GM12878 (cell line): ENCODE data around the gene ZNF146. TPM values are rescaled to one million over a fixed set of nuclear protein-coding genes. Genes with fewer than 3 reads are reported as not detected.
A peak's percentile ranks its signal among the peaks of the same experiment; 100 is the strongest.
"Not testable (repeated sequence)": the region's sequence is repeated elsewhere in the genome, so short reads cannot be mapped to it uniquely, and the experiment has no call there.

Source experiments
- ATAC-seq: fragments of 200-7000 bp; cut with Tn5 transposase; 3 replicates; pipeline ENCODE4 v1.9.1; 2020; ENCODE audit warnings: mild to moderate bottlenecking, moderate library complexity
- BruUV-seq: library from RNA; stranded (reverse); fragments of 400-500 nt; replicated peaks from 2 replicates; lab custom pipeline; 2021; lab: Mats Ljungman, UMichigan
- CTCF ChIA-PET: fragments of 300-600 bp; sonication (Branson Sonifier 250); formaldehyde crosslinking; extraction: SDS; loops from one replicate; lab custom pipeline; 2021; ENCODE audit warnings: inconsistent platforms; lab: Yijun Ruan, JAX
- POLR2A ChIA-PET: fragments of 350-600 bp; formaldehyde crosslinking; extraction: SDS; loops from one replicate; lab custom pipeline; 2021; ENCODE audit warnings: inconsistent platforms; lab: Charles Lee
- RAD21 ChIA-PET: fragments of 300-600 bp; sonication (Branson Sonifier 250); formaldehyde crosslinking; loops from one replicate; lab custom pipeline; 2023; ENCODE audit warnings: antibody characterized with exemption; ENCODE audit not compliant: unreplicated experiment; lab: Charles Lee
- SMC1A ChIA-PET: fragments of 300-600 bp; sonication (Branson Sonifier 250); formaldehyde crosslinking; loops from one replicate; lab custom pipeline; 2023; ENCODE audit not compliant: unreplicated experiment, uncharacterized antibody; lab: Charles Lee
- DNase-seq: peaks from one replicate; pipeline ENCODE4 v3.0.0-alpha.2; 2011; ENCODE audit warnings: low read depth, low spot score
- FAIRE-seq: peaks from 3 replicates; lab custom pipeline; 2011; peaks lifted over from hg19 to GRCh38; lab: Jason Lieb, UNC
- H2AFZ ChIP-seq: 2 replicates; pipeline ENCODE4 v1.6.0; 2011; ENCODE audit warnings: low read depth, low read length, control low read depth; ENCODE audit not compliant: control insufficient read depth
- H3K27ac ChIP-seq: 2 replicates; pipeline ENCODE4 v1.5.1; 2011; ENCODE audit warnings: control low read depth; ENCODE audit not compliant: control insufficient read depth, insufficient read depth
- H3K27me3 ChIP-seq, 2 experiments: replicated peaks in 1 of 2; 2 replicates each; pipeline versions ENCODE4 v1.6.0 to v1.6.1; 2011; ENCODE audit warnings: low read length in 1 of 2; ENCODE audit not compliant: control insufficient read depth in 2 of 2, insufficient read depth in 2 of 2
- H3K36me3 ChIP-seq, 2 experiments: 2 replicates each; pipeline ENCODE4 v1.5.1; 2011; ENCODE audit warnings: low read length in 1 of 2; ENCODE audit not compliant: control insufficient read depth in 2 of 2, insufficient read depth in 2 of 2
- H3K4me1 ChIP-seq: 2 replicates; pipeline ENCODE4 v1.6.1; 2011; ENCODE audit warnings: mild to moderate bottlenecking, low read length, moderate library complexity, mixed read lengths; ENCODE audit not compliant: control insufficient read depth, insufficient read depth
- H3K4me2 ChIP-seq: 2 replicates; pipeline ENCODE4 v1.6.0; 2011; ENCODE audit warnings: control low read depth; ENCODE audit not compliant: control insufficient read depth, insufficient read depth
- H3K4me3 ChIP-seq: fragments of 200-600 bp; sonication (generic); 2 replicates; pipeline ENCODE4 v1.5.1; 2016
- H3K79me2 ChIP-seq: 2 replicates; pipeline ENCODE4 v1.6.0; 2011; ENCODE audit warnings: low read length; ENCODE audit not compliant: control insufficient read depth, insufficient read depth
- H3K9ac ChIP-seq: 2 replicates; pipeline ENCODE4 v1.8.0; 2011; ENCODE audit warnings: low read length, control low read depth, mixed read lengths; ENCODE audit not compliant: control insufficient read depth, insufficient read depth
- H3K9me3 ChIP-seq: replicated peaks from 3 replicates; pipeline ENCODE4 v1.5.1; 2011; ENCODE audit warnings: mild to moderate bottlenecking, low read length; ENCODE audit not compliant: control insufficient read depth, insufficient read depth
- H4K20me1 ChIP-seq: 2 replicates; pipeline ENCODE4 v1.6.0; 2011; ENCODE audit not compliant: control insufficient read depth, insufficient read depth
- SIX5 ChIP-seq: IDR thresholded peaks from 2 replicates; pipeline ENCODE4 v1.6.1; 2011; ENCODE audit warnings: mild to moderate bottlenecking, low read depth, low read length, moderate library complexity; ENCODE audit not compliant: severe bottlenecking
- ZNF384 ChIP-seq: IDR thresholded peaks from 2 replicates; pipeline ENCODE4 v1.6.1; 2012; ENCODE audit warnings: low read depth, mild to moderate bottlenecking, low read length, improper control_type of control experiment, borderline replicate concordance
- WGBS: methylation state at CpG from one replicate; pipeline ENCODE4 v1.1.6; 2016; ENCODE audit warnings: low lambda C conversion rate; ENCODE audit not compliant: insufficient replicate concordance, insufficient coverage; ENCODE audit errors: missing lambda C conversion rate; 5-methylcytosine and 5-hydroxymethylcytosine counted together
- in situ Hi-C: fragments of 300-500 bp; cut with MboI; formaldehyde crosslinking; loops from 9 replicates; pipeline ENCODE4 v1.14.3; 2018; ENCODE audit warnings: mixed read lengths
- intact Hi-C: fragments of 100-400 bp; cut with micrococcal nuclease; formaldehyde crosslinking; loops from one replicate; pipeline ENCODE4 v1.14.2; 2022; ENCODE audit not compliant: unreplicated experiment
- polyA plus RNA-seq, 11 experiments: library from polyadenylated mRNA; depleted of rRNA in 4 of 11; unstranded in 6 of 11; stranded (reverse) in 5 of 11; fragments of >200 nt; fragmentation: Nextera tagmentation in 4 of 11; fragmentation: Illumina TruSeq in 1 of 11; extraction: Ambion mirVana in 4 of 11; extraction: Trizol in 1 of 11; gene quantifications; 1 replicate in 1 of 11; 2 replicates in 10 of 11; pipeline versions ENCODE4 v1.2.1 to v1.2.3, GENCODE V29; 2011 to 2016; ENCODE audit warnings: inconsistent platforms in 2 of 11, missing spikeins in 2 of 11, low read depth in 1 of 11
- total RNA-seq, 4 experiments: library from RNA; depleted of rRNA in 3 of 4; stranded (reverse); fragments of >200 nt in 3 of 4; fragmentation: Illumina TruSeq in 1 of 4; extraction: Trizol in 1 of 4; gene quantifications; 2 replicates each; pipeline versions ENCODE4 v1.2.1 to v1.2.3, GENCODE V29; 2013 to 2021

The ZNF146 gene
- total and polyA plus RNA-seq, 10 of the 15 experiments (the other 5 are each of a cell fraction or from before 2014, with no cell fraction given) = 20.0 to 115 (median 71.2) TPM

DNA sequence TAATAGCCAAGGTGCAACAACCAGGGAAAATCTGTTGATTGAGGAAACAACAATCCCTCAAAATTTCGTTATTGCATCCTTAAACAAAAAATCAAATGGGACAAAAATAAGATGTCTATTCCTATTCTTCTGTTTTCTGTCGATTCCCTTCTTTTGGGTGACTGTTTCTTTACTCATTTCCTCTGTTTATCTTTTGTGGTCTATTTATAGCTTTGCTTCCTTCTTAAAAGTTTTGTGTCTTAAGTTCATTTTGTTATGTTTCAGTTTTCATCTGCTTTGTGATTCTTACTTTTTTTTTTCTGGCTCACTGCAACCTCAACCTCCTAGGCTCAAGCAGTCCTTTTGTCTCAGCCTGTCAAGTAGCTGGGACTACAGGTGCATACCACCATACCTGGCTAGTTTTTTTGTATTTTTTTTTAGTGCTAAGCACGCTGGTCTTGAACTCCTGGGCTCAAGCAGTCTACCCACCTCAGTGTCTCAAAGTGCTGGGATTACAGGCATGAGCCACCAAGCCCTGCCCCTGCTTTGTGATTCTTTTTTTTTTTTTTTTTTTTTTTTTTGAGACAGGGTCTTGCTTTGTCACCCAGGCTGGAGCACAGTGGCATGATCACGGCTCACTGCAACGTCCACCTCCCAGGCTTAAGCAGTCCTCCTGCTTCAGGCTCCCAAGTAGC is 10.4 kb downstream of the ZNF146 start:
- ChIA-PET SMC1A (interaction anchor here (1.3 kb wide), 1 partner anchor 10 kb away, joined by 4 read pairs; the partner anchor contains the start of gene ZNF146), POLR2A (no interaction called here), RAD21 (no interaction called here), CTCF (no interaction called here)
- in situ Hi-C loops (no loop called here), intact Hi-C loops (no loop called here)
- Histone ChIP-seq H3K79me2 (peaks cover 33% of the 10 kb centered on the region), H2AFZ (no peak overlapping the region), H3K27ac (no peak overlapping the region), H3K36me3 (peaks cover 16 to 51% of the 10 kb centered on the region in 2 experiments), H3K4me3 (no peak overlapping the region), H3K4me1 (no peaks in the 10 kb centered on the region), H3K9ac (no peak overlapping the region), H4K20me1 (no peaks in the 10 kb centered on the region), H3K9me3 (peaks cover 21% of the 10 kb centered on the region), H3K4me2 (peak overlapping the region; percentile 44; the same call in 1 of the 2 replicates), H3K27me3 (no peaks in the 10 kb centered on the region)
- peak; percentile 18; the same call in 1 of the 2 replicates for TF ChIP-seq ZNF384
- TF ChIP-seq SIX5 = no peak
- WGBS = 48% methylated on average over 5 of the region's 5 CpGs
- ATAC-seq = no peak
- FAIRE-seq = no peak
- no peak for DNase-seq
- no TSS peak for BruUV-seq

DNA sequence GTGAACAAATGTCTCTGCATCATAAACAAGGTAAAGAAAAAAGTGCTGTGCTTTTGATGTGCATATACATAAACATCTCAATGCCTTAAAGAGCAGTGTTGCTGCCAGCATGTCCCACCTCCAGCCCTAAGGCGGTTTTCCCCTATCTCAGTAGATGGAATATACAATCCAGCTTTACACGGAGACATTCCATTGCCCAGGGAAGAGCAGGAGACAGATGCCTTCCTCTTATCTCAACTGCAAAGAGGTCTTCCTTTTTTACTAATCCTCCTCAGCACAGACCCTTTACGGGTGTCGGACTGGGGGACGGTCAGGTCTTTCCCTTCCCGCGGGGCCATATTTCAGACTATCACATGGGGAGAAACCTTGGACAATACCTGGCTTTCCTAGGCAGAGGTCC is 18.7 kb downstream of the ZNF146 start:
- FAIRE-seq, H3K27ac ChIP-seq, H2AFZ ChIP-seq, H3K4me1 ChIP-seq, intact Hi-C loops, H3K4me2 ChIP-seq, ATAC-seq, DNase-seq, H4K20me1 ChIP-seq, RAD21 ChIA-PET, POLR2A ChIA-PET, SMC1A ChIA-PET, H3K79me2 ChIP-seq, H3K9ac ChIP-seq, H3K4me3 ChIP-seq, BruUV-seq, H3K27me3 ChIP-seq, in situ Hi-C loops, CTCF ChIA-PET: not testable (repeated sequence)
- WGBS = 79% methylated on average over 7 of the region's 7 CpGs
- Histone ChIP-seq H3K9me3 (peaks cover 42% of the 10 kb centered on the region), H3K36me3 (peaks cover 26 to 61% of the 10 kb centered on the region in 2 experiments)
